Measurements from ENCODE around the gene OR7C2. TPM values are rescaled to one million over a fixed set of nuclear protein-coding genes. Genes with fewer than 3 reads are reported as not detected.

The OR7C2 gene
- total and polyA plus RNA-seq, 2 experiments from 2014 or later: not detected

DNA sequence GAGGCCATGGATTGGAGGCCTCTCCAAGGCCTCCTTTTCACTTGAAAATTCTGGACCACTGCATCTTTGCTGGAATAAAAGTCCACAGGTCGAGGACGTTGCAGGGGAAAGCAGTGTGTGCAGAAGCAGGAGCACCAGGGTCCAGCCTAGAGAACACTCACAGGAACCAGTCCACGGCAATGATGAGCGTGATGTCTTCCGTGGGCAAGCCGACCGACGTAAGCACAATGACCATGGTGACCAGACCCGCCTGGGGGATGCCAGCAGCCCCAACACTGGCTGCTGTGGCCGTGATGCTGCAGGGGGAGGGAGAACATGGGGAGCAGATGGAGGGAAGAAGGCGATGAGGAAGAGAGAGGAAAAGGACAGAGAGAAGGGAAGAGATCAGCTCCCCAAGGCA lies 11.5 kb downstream of the OR7C2 start (continued):
- TF ChIP-seq REST (IDR thresholded peaks at IDR 0.05; ENCODE audit: unreplicated experiment): no peak
- no peak for TF ChIP-seq EZH2 (IDR thresholded peaks at IDR 0.05; ENCODE audit: low read depth, unreplicated experiment)
- no peak for TF ChIP-seq ETS1 (IDR thresholded peaks at IDR 0.05)

GRCh38 chr19:14954071-14954655 lies 12.9 kb downstream of the OR7C2 start:
- peaks cover 40% of the 10 kb centered on the region for H3K36me3 Mint-ChIP-seq (ENCODE audit: low read depth)
- H3F3A ChIP-seq (replicated peaks; ENCODE audit: low read depth): no peaks in the 10 kb centered on the region
- ATAC-seq (peak; percentile 68), DNase-seq (ENCODE audit: low spot score) (peak; percentile 85)
- H3K27me3 Mint-ChIP-seq (ENCODE audit: insufficient read depth, low read depth, poor library complexity): peaks cover 5% of the 10 kb centered on the region
- H2AFZ ChIP-seq: no peak overlapping the region
- H4K20me1 ChIP-seq (replicated peaks; ENCODE audit: insufficient read depth): no peaks in the 10 kb centered on the region
- H3K4me3 ChIP-seq: no peak overlapping the region
- no peak overlapping the region for H3K4me2 ChIP-seq
- no peak overlapping the region for H3K4me3 Mint-ChIP-seq
- no peak overlapping the region for H3K27ac ChIP-seq (ENCODE audit: low read depth)
- H3K4me1 ChIP-seq (ENCODE audit: insufficient read depth): no peaks in the 10 kb centered on the region
- H3K36me3 ChIP-seq (ENCODE audit: insufficient read depth): no peaks in the 10 kb centered on the region
- H3K4me1 Mint-ChIP-seq: no peaks in the 10 kb centered on the region
- H3K27ac Mint-ChIP-seq: no peak overlapping the region
- no peaks in the 10 kb centered on the region for H3K27me3 ChIP-seq (ENCODE audit: insufficient read depth)
- H3K9me2 ChIP-seq (ENCODE audit: insufficient read depth): no peaks in the 10 kb centered on the region
- no peaks in the 10 kb centered on the region for H3K79me2 ChIP-seq (replicated peaks; ENCODE audit: insufficient read depth)
- peaks cover 81% of the 10 kb centered on the region for H3K9me3 Mint-ChIP-seq
- TF ChIP-seq NANOG (IDR thresholded peaks at IDR 0.05; ENCODE audit: borderline replicate concordance) (no peak), EZH2phosphoT487 (IDR thresholded peaks at IDR 0.05; ENCODE audit: unreplicated experiment) (no peak), ETS1 (IDR thresholded peaks at IDR 0.05) (no peak), ZNF114 (CRISPR knock-in tag; IDR thresholded peaks at IDR 0.05) (no peak), STAT1 (IDR thresholded peaks at IDR 0.05; ENCODE audit: unreplicated experiment) (no peak), EZH2 (IDR thresholded peaks at IDR 0.05; ENCODE audit: low read depth, unreplicated experiment) (no peak), POLR2AphosphoS5 (IDR thresholded peaks at IDR 0.05; ENCODE audit: low read depth) (no peak), ZNF331 (CRISPR knock-in tag; IDR thresholded peaks at IDR 0.05; ENCODE audit: low read depth) (no peak)
- TF ChIP-seq, protein P1, sequence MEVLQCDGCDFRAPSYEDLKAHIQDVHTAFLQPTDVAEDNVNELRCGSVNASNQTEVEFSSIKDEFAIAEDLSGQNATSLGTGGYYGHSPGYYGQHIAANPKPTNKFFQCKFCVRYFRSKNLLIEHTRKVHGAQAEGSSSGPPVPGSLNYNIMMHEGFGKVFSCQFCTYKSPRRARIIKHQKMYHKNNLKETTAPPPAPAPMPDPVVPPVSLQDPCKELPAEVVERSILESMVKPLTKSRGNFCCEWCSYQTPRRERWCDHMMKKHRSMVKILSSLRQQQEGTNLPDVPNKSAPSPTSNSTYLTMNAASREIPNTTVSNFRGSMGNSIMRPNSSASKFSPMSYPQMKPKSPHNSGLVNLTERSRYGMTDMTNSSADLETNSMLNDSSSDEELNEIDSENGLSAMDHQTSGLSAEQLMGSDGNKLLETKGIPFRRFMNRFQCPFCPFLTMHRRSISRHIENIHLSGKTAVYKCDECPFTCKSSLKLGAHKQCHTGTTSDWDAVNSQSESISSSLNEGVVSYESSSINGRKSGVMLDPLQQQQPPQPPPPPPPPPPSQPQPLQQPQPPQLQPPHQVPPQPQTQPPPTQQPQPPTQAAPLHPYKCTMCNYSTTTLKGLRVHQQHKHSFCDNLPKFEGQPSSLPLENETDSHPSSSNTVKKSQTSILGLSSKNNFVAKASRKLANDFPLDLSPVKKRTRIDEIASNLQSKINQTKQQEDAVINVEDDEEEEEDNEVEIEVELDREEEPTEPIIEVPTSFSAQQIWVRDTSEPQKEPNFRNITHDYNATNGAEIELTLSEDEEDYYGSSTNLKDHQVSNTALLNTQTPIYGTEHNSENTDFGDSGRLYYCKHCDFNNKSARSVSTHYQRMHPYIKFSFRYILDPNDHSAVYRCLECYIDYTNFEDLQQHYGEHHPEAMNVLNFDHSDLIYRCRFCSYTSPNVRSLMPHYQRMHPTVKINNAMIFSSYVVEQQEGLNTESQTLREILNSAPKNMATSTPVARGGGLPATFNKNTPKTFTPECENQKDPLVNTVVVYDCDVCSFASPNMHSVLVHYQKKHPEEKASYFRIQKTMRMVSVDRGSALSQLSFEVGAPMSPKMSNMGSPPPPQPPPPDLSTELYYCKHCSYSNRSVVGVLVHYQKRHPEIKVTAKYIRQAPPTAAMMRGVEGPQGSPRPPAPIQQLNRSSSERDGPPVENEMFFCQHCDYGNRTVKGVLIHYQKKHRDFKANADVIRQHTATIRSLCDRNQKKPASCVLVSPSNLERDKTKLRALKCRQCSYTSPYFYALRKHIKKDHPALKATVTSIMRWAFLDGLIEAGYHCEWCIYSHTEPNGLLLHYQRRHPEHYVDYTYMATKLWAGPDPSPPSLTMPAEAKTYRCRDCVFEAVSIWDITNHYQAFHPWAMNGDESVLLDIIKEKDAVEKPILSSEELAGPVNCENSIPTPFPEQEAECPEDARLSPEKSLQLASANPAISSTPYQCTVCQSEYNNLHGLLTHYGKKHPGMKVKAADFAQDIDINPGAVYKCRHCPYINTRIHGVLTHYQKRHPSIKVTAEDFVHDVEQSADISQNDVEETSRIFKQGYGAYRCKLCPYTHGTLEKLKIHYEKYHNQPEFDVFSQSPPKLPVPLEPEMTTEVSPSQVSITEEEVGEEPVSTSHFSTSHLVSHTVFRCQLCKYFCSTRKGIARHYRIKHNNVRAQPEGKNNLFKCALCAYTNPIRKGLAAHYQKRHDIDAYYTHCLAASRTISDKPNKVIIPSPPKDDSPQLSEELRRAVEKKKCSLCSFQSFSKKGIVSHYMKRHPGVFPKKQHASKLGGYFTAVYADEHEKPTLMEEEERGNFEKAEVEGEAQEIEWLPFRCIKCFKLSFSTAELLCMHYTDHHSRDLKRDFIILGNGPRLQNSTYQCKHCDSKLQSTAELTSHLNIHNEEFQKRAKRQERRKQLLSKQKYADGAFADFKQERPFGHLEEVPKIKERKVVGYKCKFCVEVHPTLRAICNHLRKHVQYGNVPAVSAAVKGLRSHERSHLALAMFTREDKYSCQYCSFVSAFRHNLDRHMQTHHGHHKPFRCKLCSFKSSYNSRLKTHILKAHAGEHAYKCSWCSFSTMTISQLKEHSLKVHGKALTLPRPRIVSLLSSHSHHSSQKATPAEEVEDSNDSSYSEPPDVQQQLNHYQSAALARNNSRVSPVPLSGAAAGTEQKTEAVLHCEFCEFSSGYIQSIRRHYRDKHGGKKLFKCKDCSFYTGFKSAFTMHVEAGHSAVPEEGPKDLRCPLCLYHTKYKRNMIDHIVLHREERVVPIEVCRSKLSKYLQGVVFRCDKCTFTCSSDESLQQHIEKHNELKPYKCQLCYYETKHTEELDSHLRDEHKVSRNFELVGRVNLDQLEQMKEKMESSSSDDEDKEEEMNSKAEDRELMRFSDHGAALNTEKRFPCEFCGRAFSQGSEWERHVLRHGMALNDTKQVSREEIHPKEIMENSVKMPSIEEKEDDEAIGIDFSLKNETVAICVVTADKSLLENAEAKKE (CRISPR knock-in tag; IDR thresholded peaks at IDR 0.05): no peak
- TF ChIP-seq, protein P2, sequence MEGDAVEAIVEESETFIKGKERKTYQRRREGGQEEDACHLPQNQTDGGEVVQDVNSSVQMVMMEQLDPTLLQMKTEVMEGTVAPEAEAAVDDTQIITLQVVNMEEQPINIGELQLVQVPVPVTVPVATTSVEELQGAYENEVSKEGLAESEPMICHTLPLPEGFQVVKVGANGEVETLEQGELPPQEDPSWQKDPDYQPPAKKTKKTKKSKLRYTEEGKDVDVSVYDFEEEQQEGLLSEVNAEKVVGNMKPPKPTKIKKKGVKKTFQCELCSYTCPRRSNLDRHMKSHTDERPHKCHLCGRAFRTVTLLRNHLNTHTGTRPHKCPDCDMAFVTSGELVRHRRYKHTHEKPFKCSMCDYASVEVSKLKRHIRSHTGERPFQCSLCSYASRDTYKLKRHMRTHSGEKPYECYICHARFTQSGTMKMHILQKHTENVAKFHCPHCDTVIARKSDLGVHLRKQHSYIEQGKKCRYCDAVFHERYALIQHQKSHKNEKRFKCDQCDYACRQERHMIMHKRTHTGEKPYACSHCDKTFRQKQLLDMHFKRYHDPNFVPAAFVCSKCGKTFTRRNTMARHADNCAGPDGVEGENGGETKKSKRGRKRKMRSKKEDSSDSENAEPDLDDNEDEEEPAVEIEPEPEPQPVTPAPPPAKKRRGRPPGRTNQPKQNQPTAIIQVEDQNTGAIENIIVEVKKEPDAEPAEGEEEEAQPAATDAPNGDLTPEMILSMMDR (conservative IDR thresholded peaks at IDR 0.05; ENCODE audit: low read depth in 2 of 2): no peak

Measured in GM23338 (cell line).